Melanocyte of skin (primary cell): ENCODE results near the gene SMARCA2. TPM values are rescaled to one million over a fixed set of nuclear protein-coding genes. Genes with fewer than 3 reads are reported as not detected.

Experiments used
- small RNA-seq, 2 donors: library from RNA; depleted of rRNA; stranded (forward); fragments of <200 nt; gene quantifications; one replicate each; pipeline ENCODE3, GENCODE V24; 2012
- total RNA-seq, 2 donors: library from RNA; depleted of rRNA; stranded (reverse); fragments of >200 nt; gene quantifications; 2 replicates each; pipeline ENCODE4 v1.2.3, GENCODE V29; 2012

SMARCA2 gene
- 10 to 100 TPM; 62.3 to 80.5 TPM for total RNA-seq

GRCh38 chr9:2014696-2015580 is at the start of gene SMARCA2:
SMARCA2 (plus strand) TSS chr9:2015347; CDS start chr9:2029023, 13,676 bp downstream.

Small RNA genes lying within 50 kb of the gene (small RNA-seq; reads per million reads assigned to genes)
- gene RN7SL592P: 0 reads per million in 2 donors
- gene RNU2-25P: 1.3 to 2.0 reads per million in 2 donors
